Caco-2 (cell line): Measurements from ENCODE around the gene MXRA5. TPM values are rescaled to one million over a fixed set of nuclear protein-coding genes. Genes with fewer than 3 reads are reported as not detected.

Experiments
- BruUV-seq: library from RNA; stranded (reverse); fragments of 400-500 nt; replicated peaks from 2 replicates; lab custom pipeline; 2021; lab: Mats Ljungman, UMichigan
- CTCF ChIA-PET: fragments of 300-600 bp; sonication (Branson Sonifier 250); formaldehyde crosslinking; loops from one replicate; lab custom pipeline; 2022; ENCODE audit warnings: antibody characterized with exemption; lab: Charles Lee
- POLR2A ChIA-PET: fragments of 300-600 bp; sonication (Branson Sonifier 250); formaldehyde crosslinking; loops from one replicate; lab custom pipeline; 2022; ENCODE audit warnings: antibody characterized with exemption; lab: Charles Lee
- DNase-seq, 2 experiments: peaks; one replicate each; pipeline versions ENCODE4 v3.0.0 to v3.0.0-alpha.2; 2020 to 2022
- H3K27me3 ChIP-seq: replicated peaks from 2 replicates; pipeline ENCODE4 v1.6.0; 2011; ENCODE audit warnings: low read length; ENCODE audit not compliant: control insufficient read depth, insufficient read depth
- H3K36me3 ChIP-seq: 2 replicates; pipeline ENCODE4 v1.5.1; 2011; ENCODE audit warnings: low read length; ENCODE audit not compliant: control insufficient read depth, insufficient read depth
- H3K4me1 ChIP-seq: fragments of 250-450 bp; sonication (Bioruptor Pico); 2 replicates; pipeline ENCODE4 v1.5.1; 2020; ENCODE audit warnings: mild to moderate bottlenecking
- H3K4me3 ChIP-seq: 2 replicates; pipeline ENCODE4 v1.5.1; 2011; ENCODE audit warnings: low read depth, mild to moderate bottlenecking, control low read depth, low read length
- H3K9me3 ChIP-seq: fragments of 250-450 bp; sonication (Bioruptor Pico); 2 replicates; pipeline ENCODE4 v1.5.1; 2020; ENCODE audit warnings: mild to moderate bottlenecking, moderate library complexity
- H3K27ac Mint-ChIP-seq: one replicate; pipeline ENCODE4 v1.8.0; 2022; ENCODE audit warnings: mixed read lengths; ENCODE audit not compliant: unreplicated experiment
- H3K27me3 Mint-ChIP-seq: one replicate; pipeline ENCODE4 v1.8.0; 2022; ENCODE audit warnings: mixed read lengths; ENCODE audit not compliant: insufficient read depth, unreplicated experiment
- H3K36me3 Mint-ChIP-seq: one replicate; pipeline ENCODE4 v1.8.0; 2022; ENCODE audit warnings: mild to moderate bottlenecking, mixed read lengths; ENCODE audit not compliant: insufficient read depth, unreplicated experiment
- H3K4me1 Mint-ChIP-seq: one replicate; pipeline ENCODE4 v1.8.0; 2022; ENCODE audit warnings: low read depth, mixed read lengths; ENCODE audit not compliant: unreplicated experiment
- H3K4me3 Mint-ChIP-seq: one replicate; pipeline ENCODE4 v1.8.0; 2022; ENCODE audit warnings: mild to moderate bottlenecking, moderate library complexity, mixed read lengths; ENCODE audit not compliant: unreplicated experiment
- H3K9me3 Mint-ChIP-seq: one replicate; pipeline ENCODE4 v1.8.0; 2022; ENCODE audit warnings: mixed read lengths; ENCODE audit not compliant: unreplicated experiment
- CTCF ChIP-seq, 2 experiments: fragments of 200-600 bp in 1 of 2; IDR thresholded peaks; 1 replicate in 1 of 2; 2 replicates in 1 of 2; pipeline versions ENCODE4 v1.5.1 to v1.8.0; 2011 to 2022; ENCODE audit warnings: antibody characterized with exemption in 1 of 2, control low read depth in 1 of 2, inconsistent platforms in 1 of 2, low read depth in 1 of 2, low read length in 1 of 2, mild to moderate bottlenecking in 1 of 2, moderate library complexity in 1 of 2; ENCODE audit not compliant: insufficient read depth in 1 of 2, severe bottlenecking in 1 of 2, unreplicated experiment in 1 of 2
- intact Hi-C: fragments of 100-400 bp; cut with micrococcal nuclease; formaldehyde crosslinking; loops from one replicate; pipeline ENCODE4 v1.10.0; 2022; ENCODE audit not compliant: unreplicated experiment
- total RNA-seq: library from RNA; stranded (reverse); gene quantifications from 2 replicates; pipeline ENCODE4 v1.2.3, GENCODE V29; 2022

The MXRA5 gene
- total RNA-seq, 1 experiment from 2014 or later = not detected

GRCh38 chrX:3312109-3312508, 34.3 kb downstream of the MXRA5 start:
- Histone ChIP-seq H3K36me3 (no peaks in the 10 kb centered on the region), H3K27me3 (no peaks in the 10 kb centered on the region), H3K4me3 (no peak overlapping the region), H3K4me1 (no peaks in the 10 kb centered on the region), H3K9me3 (no peaks in the 10 kb centered on the region)
- no peaks in the 10 kb centered on the region for H3K36me3 Mint-ChIP-seq
- peaks cover 3% of the 10 kb centered on the region for H3K27me3 Mint-ChIP-seq
- POLR2A ChIA-PET = no interaction called here
- H3K9me3 Mint-ChIP-seq = peaks cover under 1% of the 10 kb centered on the region
- BruUV-seq = no TSS peak
- DNase-seq = no peak
- no peak overlapping the region for H3K4me3 Mint-ChIP-seq
- intact Hi-C loops = no loop called here
- no peak overlapping the region for H3K27ac Mint-ChIP-seq
- H3K4me1 Mint-ChIP-seq = no peaks in the 10 kb centered on the region
- CTCF ChIA-PET = no interaction called here
- no peak for TF ChIP-seq CTCF (IDR thresholded peaks at IDR 0.05; ENCODE audit: insufficient read depth in 1 of 2, low read depth in 1 of 2, low read length in 1 of 2, severe bottlenecking in 1 of 2, unreplicated experiment in 1 of 2)

- peaks cover 7% of the 10 kb centered on the region for H3K9me3 Mint-ChIP-seq
- no peak overlapping the region for H3K4me3 Mint-ChIP-seq
- H3K27me3 Mint-ChIP-seq = no peaks in the 10 kb centered on the region
- Histone ChIP-seq H3K4me1 (no peaks in the 10 kb centered on the region), H3K9me3 (no peaks in the 10 kb centered on the region), H3K27me3 (no peaks in the 10 kb centered on the region), H3K4me3 (no peak overlapping the region), H3K36me3 (no peaks in the 10 kb centered on the region)
- ChIA-PET CTCF (no interaction called here), POLR2A (no interaction called here)
- no peak overlapping the region for H3K27ac Mint-ChIP-seq
- no peak for DNase-seq
- TF ChIP-seq CTCF (IDR thresholded peaks at IDR 0.05; ENCODE audit: insufficient read depth in 1 of 2, low read depth in 1 of 2, low read length in 1 of 2, severe bottlenecking in 1 of 2, unreplicated experiment in 1 of 2) = no peak
- H3K4me1 Mint-ChIP-seq = no peaks in the 10 kb centered on the region
- intact Hi-C loops = no loop called here
- no TSS peak for BruUV-seq
- no peaks in the 10 kb centered on the region for H3K36me3 Mint-ChIP-seq
Measured at GRCh38 chrX:3307881-3308280, 38.6 kb downstream of the MXRA5 start.

GRCh38 chrX:3299636-3300035, 46.8 kb downstream of the MXRA5 start:
- CTCF ChIA-PET = no interaction called here
- H3K4me3 Mint-ChIP-seq = no peak overlapping the region

More at GRCh38 chrX:3299636-3300035, 46.8 kb downstream of the MXRA5 start:
- no TSS peak for BruUV-seq
- Mint-ChIP-seq H3K4me1 (no peaks in the 10 kb centered on the region), H3K9me3 (no peaks in the 10 kb centered on the region), H3K27ac (no peak overlapping the region), H3K27me3 (no peaks in the 10 kb centered on the region), H3K36me3 (no peaks in the 10 kb centered on the region)
- no peaks in the 10 kb centered on the region for H3K27me3 ChIP-seq
- POLR2A ChIA-PET = no interaction called here
- intact Hi-C loops = no loop called here
- no peaks in the 10 kb centered on the region for H3K36me3 ChIP-seq
- DNase-seq = no peak
- TF ChIP-seq CTCF (IDR thresholded peaks at IDR 0.05; ENCODE audit: insufficient read depth in 1 of 2, low read depth in 1 of 2, low read length in 1 of 2, severe bottlenecking in 1 of 2, unreplicated experiment in 1 of 2) = no peak
- no peaks in the 10 kb centered on the region for H3K9me3 ChIP-seq
- no peaks in the 10 kb centered on the region for H3K4me1 ChIP-seq
- no peak overlapping the region for H3K4me3 ChIP-seq
